SK-N-SH (cell line): Measurements from ENCODE around the gene ARID1A. TPM values are rescaled to one million over a fixed set of nuclear protein-coding genes. Genes with fewer than 3 reads are reported as not detected.
A peak's percentile ranks its signal among the peaks of the same experiment; 100 is the strongest.

Source experiments
- CTCF ChIA-PET: fragments of 300-600, 350-600 bp; formaldehyde crosslinking; extraction: SDS; loops from one replicate; lab custom pipeline; 2021; lab: Yijun Ruan, JAX
- POLR2A ChIA-PET: fragments of 350-600 bp; sonication (Branson Sonifier 250); formaldehyde crosslinking; extraction: SDS; loops from one replicate; lab custom pipeline; 2020; ENCODE audit warnings: antibody characterized with exemption, inconsistent platforms; lab: Yijun Ruan, JAX
- DNase-seq: peaks from one replicate; pipeline ENCODE4 v3.0.0; 2012
- H2AFZ ChIP-seq: fragments of 200-600 bp; sonication (generic); 2 replicates; pipeline ENCODE4 v1.8.1; 2016; ENCODE audit warnings: antibody characterized with exemption, mild to moderate bottlenecking, low read depth
- H3F3A ChIP-seq: fragments of 200-600 bp; sonication (generic); replicated peaks from 2 replicates; pipeline ENCODE3; 2016; ENCODE audit warnings: antibody characterized with exemption, mild to moderate bottlenecking; ENCODE audit not compliant: insufficient read depth
- H3K27ac ChIP-seq, 2 experiments: fragments of 200-500 bp in 1 of 2; fragments of 200-600 bp in 1 of 2; sonication (Bioruptor generic) in 1 of 2; sonication (generic), shearing (Covaris generic) in 1 of 2; 2 replicates each; pipeline versions ENCODE4 v1.5.1 to v1.6.1; 2014 to 2016; ENCODE audit warnings: low read depth in 2 of 2, inconsistent platforms in 1 of 2, low read length in 1 of 2, mild to moderate bottlenecking in 1 of 2, mixed read lengths in 1 of 2
- H3K27me3 ChIP-seq: fragments of 200-600 bp; sonication (generic), shearing (Covaris generic); 2 replicates; pipeline ENCODE4 v1.6.1; 2016; ENCODE audit warnings: mixed run types; ENCODE audit not compliant: insufficient read depth
- H3K36me3 ChIP-seq, 2 experiments: fragments of 200-500 bp in 1 of 2; fragments of 200-600 bp in 1 of 2; sonication (Bioruptor generic) in 1 of 2; sonication (generic) in 1 of 2; replicated peaks in 1 of 2; 2 replicates each; pipeline versions ENCODE3 to v1.5.1; 2014 to 2016; ENCODE audit warnings: low read length in 1 of 2, mild to moderate bottlenecking in 1 of 2; ENCODE audit not compliant: insufficient read depth in 2 of 2, control insufficient read depth in 1 of 2
- H3K4me1 ChIP-seq, 2 experiments: fragments of 200-500 bp in 1 of 2; fragments of 200-600 bp in 1 of 2; sonication (Bioruptor generic) in 1 of 2; sonication (generic), shearing (Covaris generic) in 1 of 2; 2 replicates each; pipeline versions ENCODE4 v1.5.1 to v1.6.1; 2014 to 2016; ENCODE audit warnings: low read depth in 1 of 2, low read length in 1 of 2, mixed run types in 1 of 2; ENCODE audit not compliant: insufficient read depth in 2 of 2, control insufficient read depth in 1 of 2
- H3K4me2 ChIP-seq: fragments of 200-600 bp; sonication (generic), shearing (Covaris generic); 2 replicates; pipeline ENCODE4 v1.6.1; 2017; ENCODE audit warnings: mixed run types
- H3K4me3 ChIP-seq, 2 experiments: fragments of 200-500 bp in 1 of 2; fragments of 200-600 bp in 1 of 2; sonication (Bioruptor generic) in 1 of 2; sonication (generic), shearing (Covaris generic) in 1 of 2; 2 replicates each; pipeline versions ENCODE4 v1.5.1 to v1.8.1; 2014 to 2016; ENCODE audit warnings: low read depth in 2 of 2, inconsistent platforms in 1 of 2, low read length in 1 of 2, mild to moderate bottlenecking in 1 of 2, mixed read lengths in 1 of 2, moderate library complexity in 1 of 2
- H3K79me2 ChIP-seq: fragments of 200-600 bp; sonication (generic); 2 replicates; pipeline ENCODE4 v1.8.1; 2017; ENCODE audit warnings: mild to moderate bottlenecking; ENCODE audit not compliant: insufficient read depth
- H3K9ac ChIP-seq: fragments of 200-600 bp; sonication (generic); 2 replicates; pipeline ENCODE4 v1.6.1; 2017; ENCODE audit warnings: mixed run types
- H3K9me2 ChIP-seq: fragments of 200-600 bp; sonication (generic); 2 replicates; pipeline ENCODE4 v1.6.1; 2017; ENCODE audit warnings: mixed run types
- H3K9me3 ChIP-seq: fragments of 200-600 bp; sonication (generic); 2 replicates; pipeline ENCODE4 v1.6.1; 2017; ENCODE audit warnings: mixed run types, mild to moderate bottlenecking, moderate library complexity
- H4K20me1 ChIP-seq: fragments of 200-600 bp; sonication (generic); 2 replicates; pipeline ENCODE4 v1.6.1; 2017; ENCODE audit warnings: mild to moderate bottlenecking, mixed run types; ENCODE audit not compliant: insufficient read depth
- CHD2 ChIP-seq: fragments of 150-350 bp; IDR thresholded peaks from 2 replicates; pipeline ENCODE4 v1.6.1; 2018; ENCODE audit warnings: low read length; ENCODE audit not compliant: partially characterized antibody
- FOXJ3 ChIP-seq: sonication (generic); formaldehyde crosslinking; IDR thresholded peaks from 2 replicates; pipeline ENCODE4 v1.5.1; 2020; ENCODE audit warnings: mild to moderate bottlenecking, missing genetic modification reagents
- JUND ChIP-seq: IDR thresholded peaks from 2 replicates; pipeline ENCODE4 v1.4.0; 2012
- NFIC ChIP-seq: IDR thresholded peaks from 2 replicates; pipeline ENCODE4 v1.4.0; 2012; ENCODE audit warnings: borderline replicate concordance
- NRF1 ChIP-seq: IDR thresholded peaks from 2 replicates; pipeline ENCODE4 v1.6.1; 2012; ENCODE audit warnings: low read depth, mild to moderate bottlenecking, low read length
- POLR2AphosphoS5 ChIP-seq: IDR thresholded peaks from 2 replicates; pipeline ENCODE4 v1.6.1; 2012; ENCODE audit warnings: low read depth, low read length
- SMC3 ChIP-seq: IDR thresholded peaks from 2 replicates; pipeline ENCODE4 v1.6.1; 2012; ENCODE audit warnings: low read depth, low read length, improper control_type of control experiment
- TAF1 ChIP-seq: IDR thresholded peaks from 2 replicates; pipeline ENCODE4 v1.6.1; 2012; ENCODE audit warnings: low read depth, mild to moderate bottlenecking, low read length, moderate library complexity, borderline replicate concordance
- TCF12 ChIP-seq: IDR thresholded peaks from 2 replicates; pipeline ENCODE4 v1.4.0; 2012
- TEAD4 ChIP-seq: IDR thresholded peaks from 2 replicates; pipeline ENCODE4 v1.4.0; 2012; ENCODE audit warnings: mild to moderate bottlenecking, borderline replicate concordance; ENCODE audit not compliant: insufficient read depth
- USF2 ChIP-seq: fragments of 150-350 bp; IDR thresholded peaks from 2 replicates; pipeline ENCODE4 v1.6.1; 2017; ENCODE audit warnings: antibody characterized with exemption, low read length, low read depth, borderline replicate concordance
- YY1 ChIP-seq: IDR thresholded peaks from 2 replicates; pipeline ENCODE4 v1.4.0; 2012; ENCODE audit warnings: low read depth, mild to moderate bottlenecking
- ZBTB33 ChIP-seq: IDR thresholded peaks from 2 replicates; pipeline ENCODE4 v1.4.0; 2012; ENCODE audit warnings: low read depth, borderline replicate concordance
- WGBS: methylation state at CpG from one replicate; pipeline ENCODE4 v1.1.6; 2017; ENCODE audit warnings: low lambda C conversion rate; 5-methylcytosine and 5-hydroxymethylcytosine counted together
- polyA plus RNA-seq, 3 experiments: library from polyadenylated mRNA; depleted of rRNA; stranded (reverse); fragments of >200 nt; gene quantifications; 2 replicates each; pipeline ENCODE4 v1.2.3, GENCODE V29; 2012
- TF ChIP-seq, protein P1 (sequence below): IDR thresholded peaks from 2 replicates; pipeline ENCODE4 v1.6.1; 2012; ENCODE audit warnings: mild to moderate bottlenecking, low read depth, low read length, moderate library complexity

ARID1A gene
- polyA plus RNA-seq, 1 of the 3 experiments (the other 2 are of a cell fraction), result 26.5 TPM

DNA sequence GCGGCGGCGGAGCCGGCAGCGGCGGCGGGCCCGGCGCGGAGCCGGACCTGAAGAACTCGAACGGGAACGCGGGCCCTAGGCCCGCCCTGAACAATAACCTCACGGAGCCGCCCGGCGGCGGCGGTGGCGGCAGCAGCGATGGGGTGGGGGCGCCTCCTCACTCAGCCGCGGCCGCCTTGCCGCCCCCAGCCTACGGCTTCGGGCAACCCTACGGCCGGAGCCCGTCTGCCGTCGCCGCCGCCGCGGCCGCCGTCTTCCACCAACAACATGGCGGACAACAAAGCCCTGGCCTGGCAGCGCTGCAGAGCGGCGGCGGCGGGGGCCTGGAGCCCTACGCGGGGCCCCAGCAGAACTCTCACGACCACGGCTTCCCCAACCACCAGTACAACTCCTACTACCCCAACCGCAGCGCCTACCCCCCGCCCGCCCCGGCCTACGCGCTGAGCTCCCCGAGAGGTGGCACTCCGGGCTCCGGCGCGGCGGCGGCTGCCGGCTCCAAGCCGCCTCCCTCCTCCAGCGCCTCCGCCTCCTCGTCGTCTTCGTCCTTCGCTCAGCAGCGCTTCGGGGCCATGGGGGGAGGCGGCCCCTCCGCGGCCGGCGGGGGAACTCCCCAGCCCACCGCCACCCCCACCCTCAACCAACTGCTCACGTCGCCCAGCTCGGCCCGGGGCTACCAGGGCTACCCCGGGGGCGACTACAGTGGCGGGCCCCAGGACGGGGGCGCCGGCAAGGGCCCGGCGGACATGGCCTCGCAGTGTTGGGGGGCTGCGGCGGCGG lies 1.0 kb downstream of the ARID1A start:
- Histone ChIP-seq H3K27me3 (no peaks in the 10 kb centered on the region), H4K20me1 (peaks cover 44% of the 10 kb centered on the region), H3K9me2 (no peaks in the 10 kb centered on the region), H2AFZ (no peak overlapping the region), H3K79me2 (peaks cover 73% of the 10 kb centered on the region), H3K4me1 (peaks cover 46% of the 10 kb centered on the region in 2 experiments), H3K36me3 (peaks cover 0 to 12% of the 10 kb centered on the region in 2 experiments), H3K9ac (peak overlapping the region; percentile 84), H3K27ac (peak overlapping the region; percentile 57 to 99), H3K9me3 (no peaks in the 10 kb centered on the region), H3K4me3 (peak overlapping the region; percentile 74 to 83)
- under 1% methylated on average over 21 of the region's 98 CpGs for WGBS
- CTCF ChIA-PET, result interaction anchor here (1.1 to 4.6 kb wide), 6 partner anchors 19 to 113 kb away, joined by 3 to 24 read pairs (median 7); partner anchors contain the start of gene PIGV
- peak; percentile 57 for DNase-seq
- no peak for TF ChIP-seq ZBTB33
- no peak for TF ChIP-seq JUND
- TF ChIP-seq SMC3, result 0 out of 2 replicates have a peak, but pooled peaks have one; percentile 1
- peak; percentile 70; the same call in 1 of the 2 replicates for TF ChIP-seq YY1
- TF ChIP-seq, all 33 proteins: peak for 2
- POLR2A ChIA-PET, result interaction anchor here (1.2 to 2.1 kb wide), 3 partner anchors 10 to 91 kb away, joined by 3 to 9 read pairs (median 7); partner anchors contain the start of gene PIGV
- Histone ChIP-seq H3F3A (peaks cover 21% of the 10 kb centered on the region), H3K4me2 (peak overlapping the region; percentile 88)

DNA sequence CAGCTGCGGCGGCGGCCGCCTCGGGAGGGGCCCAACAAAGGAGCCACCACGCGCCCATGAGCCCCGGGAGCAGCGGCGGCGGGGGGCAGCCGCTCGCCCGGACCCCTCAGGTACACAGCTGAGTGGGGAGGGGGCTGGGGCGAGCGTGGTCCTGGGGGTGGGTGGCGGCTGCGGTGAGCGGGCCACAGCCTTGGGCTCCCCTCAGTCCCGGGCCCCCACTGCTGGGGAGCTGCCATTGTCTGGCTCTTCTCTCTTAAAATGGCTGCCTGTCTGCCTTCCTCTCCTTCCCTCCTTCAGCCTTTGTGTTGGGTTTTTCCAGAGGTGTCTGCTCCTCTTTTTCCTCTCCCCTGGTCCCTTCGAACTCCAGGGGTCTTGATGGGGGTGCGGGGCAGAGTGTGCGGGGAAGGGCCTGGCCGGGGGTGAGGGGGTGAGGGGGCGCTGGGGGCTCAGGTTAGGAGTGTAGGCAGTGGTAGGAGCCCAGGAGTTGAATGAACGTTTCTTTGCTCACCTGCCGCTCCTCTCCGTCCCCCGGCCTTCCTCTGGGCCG lies 1.7 kb downstream of the ARID1A start:
- Histone ChIP-seq H3K79me2 (peaks cover 80% of the 10 kb centered on the region), H2AFZ (no peak overlapping the region), H3K27ac (peak overlapping the region; percentile 57 to 99), H3K4me1 (peaks cover 51 to 53% of the 10 kb centered on the region in 2 experiments), H3K36me3 (peaks cover 0 to 12% of the 10 kb centered on the region in 2 experiments), H3K9ac (peak overlapping the region; percentile 84), H4K20me1 (peaks cover 51% of the 10 kb centered on the region), H3K9me2 (no peaks in the 10 kb centered on the region), H3K4me3 (peak overlapping the region; percentile 74 to 83), H3K9me3 (no peaks in the 10 kb centered on the region), H3K27me3 (no peaks in the 10 kb centered on the region), H3F3A (peaks cover 15% of the 10 kb centered on the region), H3K4me2 (peak overlapping the region; percentile 88)
- DNase-seq, result peak; percentile 44
- WGBS, result 2% methylated on average over 11 of the region's 30 CpGs
- ChIA-PET CTCF (interaction anchor here (1.0 to 4.6 kb wide), 8 partner anchors 9 to 95 kb away, joined by 3 to 24 read pairs (median 4); partner anchors contain the start of gene PIGV), POLR2A (interaction anchor here (1.0 to 2.1 kb wide), 6 partner anchors 9 to 91 kb away, joined by 3 to 9 read pairs (median 8); partner anchors contain the start of gene PIGV)
- TF ChIP-seq POLR2AphosphoS5 (no peak), NRF1 (no peak), ZBTB33 (no peak), FOXJ3 (CRISPR knock-in tag) (no peak), USF2 (no peak), TAF1 (no peak), CHD2 (no peak), TCF12 (no peak), TEAD4 (no peak), NFIC (no peak)
- TF ChIP-seq, protein P1, sequence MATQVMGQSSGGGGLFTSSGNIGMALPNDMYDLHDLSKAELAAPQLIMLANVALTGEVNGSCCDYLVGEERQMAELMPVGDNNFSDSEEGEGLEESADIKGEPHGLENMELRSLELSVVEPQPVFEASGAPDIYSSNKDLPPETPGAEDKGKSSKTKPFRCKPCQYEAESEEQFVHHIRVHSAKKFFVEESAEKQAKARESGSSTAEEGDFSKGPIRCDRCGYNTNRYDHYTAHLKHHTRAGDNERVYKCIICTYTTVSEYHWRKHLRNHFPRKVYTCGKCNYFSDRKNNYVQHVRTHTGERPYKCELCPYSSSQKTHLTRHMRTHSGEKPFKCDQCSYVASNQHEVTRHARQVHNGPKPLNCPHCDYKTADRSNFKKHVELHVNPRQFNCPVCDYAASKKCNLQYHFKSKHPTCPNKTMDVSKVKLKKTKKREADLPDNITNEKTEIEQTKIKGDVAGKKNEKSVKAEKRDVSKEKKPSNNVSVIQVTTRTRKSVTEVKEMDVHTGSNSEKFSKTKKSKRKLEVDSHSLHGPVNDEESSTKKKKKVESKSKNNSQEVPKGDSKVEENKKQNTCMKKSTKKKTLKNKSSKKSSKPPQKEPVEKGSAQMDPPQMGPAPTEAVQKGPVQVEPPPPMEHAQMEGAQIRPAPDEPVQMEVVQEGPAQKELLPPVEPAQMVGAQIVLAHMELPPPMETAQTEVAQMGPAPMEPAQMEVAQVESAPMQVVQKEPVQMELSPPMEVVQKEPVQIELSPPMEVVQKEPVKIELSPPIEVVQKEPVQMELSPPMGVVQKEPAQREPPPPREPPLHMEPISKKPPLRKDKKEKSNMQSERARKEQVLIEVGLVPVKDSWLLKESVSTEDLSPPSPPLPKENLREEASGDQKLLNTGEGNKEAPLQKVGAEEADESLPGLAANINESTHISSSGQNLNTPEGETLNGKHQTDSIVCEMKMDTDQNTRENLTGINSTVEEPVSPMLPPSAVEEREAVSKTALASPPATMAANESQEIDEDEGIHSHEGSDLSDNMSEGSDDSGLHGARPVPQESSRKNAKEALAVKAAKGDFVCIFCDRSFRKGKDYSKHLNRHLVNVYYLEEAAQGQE, result no peak
